Gastrocnemius medialis (tissue), 4 donors: ENCODE measurements around the gene ATP10A. TPM values are rescaled to one million over a fixed set of nuclear protein-coding genes. Genes with fewer than 3 reads are reported as not detected.
"Not testable (repeated sequence)": the region's sequence is repeated elsewhere in the genome, so short reads cannot be mapped to it uniquely, and the experiment has no call there.

Experiments
- ATAC-seq, 2 donors: fragments of 150-250 bp; one replicate each; pipeline ENCODE4 v1.9.1; 2016
- DNase-seq, 2 donors: peaks; one replicate each; pipeline ENCODE4 v3.0.0-alpha.2; 2019
- H3K27ac ChIP-seq, 4 donors: fragments of 200-600 bp; sonication (generic); 1 replicate in 1 of 4; 2 replicates in 3 of 4; pipeline ENCODE4 v1.5.1; 2016 to 2018; ENCODE audit warnings: mild to moderate bottlenecking in 2 of 4, moderate library complexity in 1 of 4
- H3K27me3 ChIP-seq, 3 donors: fragments of 200-600 bp; sonication (generic) in 2 of 3; 1 replicate in 1 of 3; 2 replicates in 2 of 3; pipeline versions ENCODE4 v1.5.1 to v1.6.0; 2016 to 2019; ENCODE audit warnings: mild to moderate bottlenecking in 1 of 3, moderate library complexity in 1 of 3
- H3K36me3 ChIP-seq, 2 donors: fragments of 200-600 bp; sonication (generic) in 1 of 2; one replicate each; pipeline ENCODE4 v1.5.1; 2017 to 2018
- H3K4me1 ChIP-seq, 2 donors: fragments of 200-600 bp; sonication (generic) in 1 of 2; one replicate each; pipeline ENCODE4 v1.5.1; 2016 to 2017; ENCODE audit warnings: mild to moderate bottlenecking in 2 of 2
- H3K4me3 ChIP-seq, 4 donors: fragments of 200-600 bp; sonication (generic) in 3 of 4; 1 replicate in 1 of 4; 2 replicates in 3 of 4; pipeline ENCODE4 v1.5.1; 2016 to 2019; ENCODE audit warnings: mild to moderate bottlenecking in 2 of 4
- H3K9me3 ChIP-seq, 3 donors: fragments of 200-600 bp; sonication (generic) in 2 of 3; 1 replicate in 1 of 3; 2 replicates in 2 of 3; pipeline ENCODE4 v1.5.1; 2016 to 2019
- CTCF ChIP-seq, 5 experiments: fragments of 450-650 bp in 3 of 5; fragments of 200-600 bp in 2 of 5; sonication (generic) in 2 of 5; IDR thresholded peaks in 4 of 5; conservative IDR thresholded peaks in 1 of 5; 1 replicate in 4 of 5; 2 replicates in 1 of 5; pipeline ENCODE4 v1.5.1; 2016 to 2019; ENCODE audit warnings: antibody characterized with exemption in 5 of 5, mild to moderate bottlenecking in 3 of 5, moderate library complexity in 3 of 5
- POLR2A ChIP-seq, 2 donors: fragments of 450-650 bp; IDR thresholded peaks; one replicate each; pipeline ENCODE4 v1.6.1; 2017; ENCODE audit warnings: antibody characterized with exemption in 2 of 2, mild to moderate bottlenecking in 2 of 2, moderate library complexity in 2 of 2
- in situ Hi-C, 4 donors: fragments of 200-750 bp; cut with MboI; loops; one replicate each; pipeline versions ENCODE4 v1.15.0 to v1.8.0; 2017; ENCODE audit warnings: low sequenced_read_pairs in 4 of 4
- intact Hi-C: fragments of 100-400 bp; cut with DNase I; formaldehyde crosslinking; loops from one replicate; pipeline ENCODE4 v1.15.1; 2023; ENCODE audit warnings: low total_unique reads
- total RNA-seq, 4 donors: library from RNA; depleted of rRNA; stranded (reverse); fragments of >200 nt; gene quantifications; one replicate each; pipeline versions ENCODE4 v1.1.0 to v1.2.3, GENCODE V29; 2016

Gene ATP10A
- total RNA-seq, 4 donors from 2014 or later = 0.36 to 0.56 (median 0.47) TPM

GRCh38 chr15:25641361-25641760 lies 221.8 kb downstream of the ATP10A start:
- ATAC-seq (no peak), DNase-seq (no peak)
- Histone ChIP-seq H3K4me3 (no peak overlapping the region), H3K4me1 (no peaks in the 10 kb centered on the region), H3K36me3 (no peaks in the 10 kb centered on the region), H3K27ac (no peak overlapping the region), H3K27me3 (no peaks in the 10 kb centered on the region), H3K9me3 (no peaks in the 10 kb centered on the region)
- in situ Hi-C loops (no loop called here), intact Hi-C loops (loop anchor here (10.0 kb wide), 1 partner anchor 67 kb away; no protein-coding TSS in a partner anchor)
- TF ChIP-seq CTCF (IDR thresholded peaks at IDR 0.05 in 4 of 5, conservative IDR thresholded peaks at IDR 0.05 in 1 of 5) (no peak), POLR2A (IDR thresholded peaks at IDR 0.05) (no peak)

DNA sequence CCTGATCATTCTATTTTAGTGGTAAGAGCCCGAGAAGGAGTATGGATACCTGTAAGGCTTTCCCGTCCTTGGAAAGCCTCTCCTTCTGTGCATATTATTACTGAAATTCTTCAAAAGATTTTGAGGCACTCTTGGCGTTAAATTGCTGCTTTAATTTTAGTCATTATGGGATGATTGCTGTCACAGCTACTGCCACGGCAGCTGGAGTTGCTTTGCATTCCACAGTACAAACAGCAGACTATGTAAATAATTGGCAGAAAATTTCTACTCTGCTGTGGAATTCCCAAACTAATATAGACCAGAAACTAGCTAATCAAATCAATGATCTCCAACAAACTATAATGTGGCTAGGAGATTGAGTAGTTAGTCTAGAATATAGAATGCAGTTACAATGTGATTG lies 222.2 kb downstream of the ATP10A start:
- H3K4me3 ChIP-seq, in situ Hi-C loops, DNase-seq, H3K36me3 ChIP-seq, H3K27me3 ChIP-seq, H3K9me3 ChIP-seq, H3K27ac ChIP-seq, ATAC-seq, H3K4me1 ChIP-seq: not testable (repeated sequence)
- intact Hi-C loops = loop anchor here (10.0 kb wide), 1 partner anchor 66 kb away; no protein-coding TSS in a partner anchor

DNA sequence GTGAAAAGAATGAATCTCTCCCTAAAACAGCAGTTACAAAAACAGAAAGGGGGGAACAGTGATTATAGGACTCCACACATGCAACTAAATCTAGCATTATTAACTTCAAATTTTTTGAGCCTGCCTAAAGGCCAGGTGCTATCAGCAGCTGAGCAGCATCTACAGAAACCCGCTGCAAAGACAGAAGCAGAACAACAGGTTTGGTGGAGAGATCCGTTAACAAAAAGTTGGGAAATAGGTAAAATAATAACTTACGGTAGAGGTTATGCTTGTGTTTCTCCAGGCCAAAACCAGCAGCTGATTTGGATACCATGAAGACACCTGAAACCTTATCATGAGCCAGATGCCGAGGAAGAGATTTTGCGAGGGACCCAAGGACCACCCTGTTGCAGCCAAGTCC lies 222.7 kb downstream of the ATP10A start:
- Histone ChIP-seq H3K27ac (no peak overlapping the region), H3K4me3 (no peak overlapping the region), H3K36me3 (no peaks in the 10 kb centered on the region), H3K9me3 (no peaks in the 10 kb centered on the region), H3K4me1 (no peaks in the 10 kb centered on the region), H3K27me3 (no peaks in the 10 kb centered on the region)
- intact Hi-C loops = loop anchor here (10.0 kb wide), 1 partner anchor 66 kb away; no protein-coding TSS in a partner anchor
- TF ChIP-seq CTCF (IDR thresholded peaks at IDR 0.05 in 4 of 5, conservative IDR thresholded peaks at IDR 0.05 in 1 of 5) (no peak), POLR2A (IDR thresholded peaks at IDR 0.05) (no peak)
- in situ Hi-C loops = no loop called here
- DNase-seq (no peak), ATAC-seq (no peak)

- in situ Hi-C loops, H3K36me3 ChIP-seq, H3K4me3 ChIP-seq, H3K27ac ChIP-seq, ATAC-seq, H3K27me3 ChIP-seq, DNase-seq, intact Hi-C loops, H3K9me3 ChIP-seq, H3K4me1 ChIP-seq: not testable (repeated sequence)
These were observed 226.6 kb downstream of the ATP10A start for GRCh38 chr15:25636486-25636885.

GRCh38 chr15:25635191-25635590 lies 227.9 kb downstream of the ATP10A start:
- Histone ChIP-seq H3K36me3 (no peaks in the 10 kb centered on the region), H3K27me3 (no peaks in the 10 kb centered on the region), H3K27ac (no peak overlapping the region), H3K9me3 (no peaks in the 10 kb centered on the region), H3K4me3 (no peak overlapping the region), H3K4me1 (no peaks in the 10 kb centered on the region)
- DNase-seq (no peak), ATAC-seq (no peak)
- TF ChIP-seq POLR2A (IDR thresholded peaks at IDR 0.05) = no peak
- intact Hi-C loops (no loop called here), in situ Hi-C loops (no loop called here)

- H3K36me3 ChIP-seq = no peaks in the 10 kb centered on the region
- no peaks in the 10 kb centered on the region for H3K27me3 ChIP-seq
- TF ChIP-seq CTCF (IDR thresholded peaks at IDR 0.05 in 4 of 5, conservative IDR thresholded peaks at IDR 0.05 in 1 of 5) (no peak), POLR2A (IDR thresholded peaks at IDR 0.05) (no peak)
- H3K27ac ChIP-seq = no peak overlapping the region
- no peak for DNase-seq
- intact Hi-C loops = no loop called here
- in situ Hi-C loops = no loop called here
- no peaks in the 10 kb centered on the region for H3K4me1 ChIP-seq
- no peak overlapping the region for H3K4me3 ChIP-seq
- H3K9me3 ChIP-seq = no peaks in the 10 kb centered on the region
- ATAC-seq = no peak
These were observed 229.3 kb downstream of the ATP10A start for GRCh38 chr15:25633862-25634261.
